ENCODE data around the gene CLVS2.

The CLVS2 gene

DNA sequence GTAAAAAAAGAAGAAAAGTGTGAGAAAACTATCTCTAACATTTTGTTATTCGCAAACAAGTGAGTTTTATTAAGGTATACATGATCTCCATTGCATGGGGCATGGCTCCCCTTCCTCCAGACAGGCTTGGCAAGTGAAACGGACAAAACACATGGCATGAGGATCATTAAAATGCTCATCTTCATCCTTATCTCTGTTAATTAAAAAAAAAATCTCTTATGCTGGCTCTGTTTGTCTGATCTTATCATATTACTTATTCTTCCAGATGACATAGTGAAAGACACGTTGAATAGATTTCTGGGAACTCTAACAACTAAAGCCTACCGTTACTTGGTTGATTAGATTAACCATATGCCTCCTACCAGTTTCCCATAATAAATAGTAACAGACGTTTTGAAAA, 89.4 kb downstream of the CLVS2 start:
- Histone ChIP-seq H3K9me3 (ENCODE audit: control insufficient read depth, low read length) (no peaks in the 10 kb centered on the region), H3K27me3 (replicated peaks; ENCODE audit: control insufficient read depth, insufficient read depth, low read length) (no peaks in the 10 kb centered on the region), H3K4me3 (ENCODE audit: low read length) (no peak overlapping the region), H3K36me3 (ENCODE audit: control insufficient read depth, insufficient read depth, low read length, severe bottlenecking) (no peaks in the 10 kb centered on the region), H3K9ac (ENCODE audit: low read length) (no peak overlapping the region), H3K4me1 (ENCODE audit: control insufficient read depth, insufficient read depth, low read length) (no peaks in the 10 kb centered on the region)
- no peak for DNase-seq (ENCODE audit: low read depth)

GRCh38 chr6:123089226-123089625, 93.2 kb downstream of the CLVS2 start:
- H3K36me3 ChIP-seq (ENCODE audit: control insufficient read depth, insufficient read depth, low read length, severe bottlenecking) = no peaks in the 10 kb centered on the region
- DNase-seq (ENCODE audit: low read depth) = no peak
- no peaks in the 10 kb centered on the region for H3K9me3 ChIP-seq (ENCODE audit: control insufficient read depth, low read length)
- no peaks in the 10 kb centered on the region for H3K27me3 ChIP-seq (replicated peaks; ENCODE audit: control insufficient read depth, insufficient read depth, low read length)
- no peak overlapping the region for H3K9ac ChIP-seq (ENCODE audit: low read length)
- H3K4me3 ChIP-seq (ENCODE audit: low read length) = no peak overlapping the region
- peaks cover 5% of the 10 kb centered on the region for H3K4me1 ChIP-seq (ENCODE audit: control insufficient read depth, insufficient read depth, low read length)

DNA sequence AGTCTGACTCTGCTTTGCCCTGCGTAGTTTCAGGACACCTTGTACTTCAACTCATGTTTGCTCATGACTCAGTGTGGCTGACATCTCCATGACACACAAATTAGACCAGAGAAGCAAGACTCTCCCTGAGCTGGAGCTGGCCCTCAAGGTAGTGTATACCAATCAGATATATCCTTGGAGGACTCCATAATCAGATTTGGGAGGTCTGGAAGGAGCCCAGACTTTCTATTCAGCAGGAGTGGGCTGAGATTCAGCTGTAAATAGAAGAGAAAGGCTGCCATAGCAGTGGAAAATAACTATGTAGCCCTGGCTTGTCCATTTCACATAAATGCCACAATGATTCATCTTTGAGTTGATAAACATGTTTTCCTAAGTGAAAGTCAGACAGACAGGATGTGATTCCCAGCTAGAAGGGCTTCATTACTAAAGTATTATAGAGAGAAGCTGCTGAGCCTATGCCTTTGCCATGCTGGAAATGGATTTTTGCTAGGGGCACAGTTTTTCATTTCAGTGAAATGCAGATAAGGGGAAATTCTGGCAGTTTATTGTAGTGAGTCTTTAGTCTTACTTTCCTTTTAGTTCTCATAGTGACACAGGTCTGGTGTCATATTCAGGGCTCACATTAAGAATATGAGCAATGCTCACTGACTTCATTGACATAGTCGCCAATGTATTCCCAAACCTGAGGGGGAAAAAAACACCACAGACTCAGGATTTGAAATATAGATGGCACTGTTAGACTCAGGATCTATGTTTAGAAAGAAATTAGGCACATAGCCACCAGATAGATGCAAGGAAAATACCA, 95.3 kb downstream of the CLVS2 start:
- Histone ChIP-seq H3K27me3 (replicated peaks; ENCODE audit: control insufficient read depth, insufficient read depth, low read length) (no peaks in the 10 kb centered on the region), H3K9ac (ENCODE audit: low read length) (no peak overlapping the region), H3K9me3 (ENCODE audit: control insufficient read depth, low read length) (no peaks in the 10 kb centered on the region), H3K36me3 (ENCODE audit: control insufficient read depth, insufficient read depth, low read length, severe bottlenecking) (no peaks in the 10 kb centered on the region), H3K4me1 (ENCODE audit: control insufficient read depth, insufficient read depth, low read length) (peaks cover 5% of the 10 kb centered on the region), H3K4me3 (ENCODE audit: low read length) (peak overlapping the region; percentile 16)
- peak; percentile 1 for DNase-seq (ENCODE audit: low read depth)

DNA sequence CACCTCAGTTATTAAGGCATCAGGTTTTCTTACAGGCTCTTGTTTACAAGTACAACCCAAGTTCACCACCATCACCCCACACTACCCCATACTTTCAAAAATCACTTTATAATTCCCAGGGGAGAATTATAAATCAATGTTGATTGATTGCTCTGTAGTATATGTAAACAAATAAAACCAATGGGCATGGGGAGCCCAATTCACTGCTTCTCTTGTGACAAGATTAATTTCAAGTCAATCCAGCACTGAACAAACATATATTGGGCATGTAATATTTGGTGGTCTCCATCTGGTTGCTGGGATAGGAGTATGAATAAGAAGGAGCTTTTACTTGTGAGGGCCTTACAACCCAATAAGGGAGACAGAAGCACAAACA, 95.8 kb downstream of the CLVS2 start:
- H3K27me3 ChIP-seq (replicated peaks; ENCODE audit: control insufficient read depth, insufficient read depth, low read length) = no peaks in the 10 kb centered on the region
- no peaks in the 10 kb centered on the region for H3K36me3 ChIP-seq (ENCODE audit: control insufficient read depth, insufficient read depth, low read length, severe bottlenecking)
- no peaks in the 10 kb centered on the region for H3K9me3 ChIP-seq (ENCODE audit: control insufficient read depth, low read length)
- no peak overlapping the region for H3K4me3 ChIP-seq (ENCODE audit: low read length)
- no peak overlapping the region for H3K9ac ChIP-seq (ENCODE audit: low read length)
- DNase-seq (ENCODE audit: low read depth) = no peak
- peaks cover 5% of the 10 kb centered on the region for H3K4me1 ChIP-seq (ENCODE audit: control insufficient read depth, insufficient read depth, low read length)

DNA sequence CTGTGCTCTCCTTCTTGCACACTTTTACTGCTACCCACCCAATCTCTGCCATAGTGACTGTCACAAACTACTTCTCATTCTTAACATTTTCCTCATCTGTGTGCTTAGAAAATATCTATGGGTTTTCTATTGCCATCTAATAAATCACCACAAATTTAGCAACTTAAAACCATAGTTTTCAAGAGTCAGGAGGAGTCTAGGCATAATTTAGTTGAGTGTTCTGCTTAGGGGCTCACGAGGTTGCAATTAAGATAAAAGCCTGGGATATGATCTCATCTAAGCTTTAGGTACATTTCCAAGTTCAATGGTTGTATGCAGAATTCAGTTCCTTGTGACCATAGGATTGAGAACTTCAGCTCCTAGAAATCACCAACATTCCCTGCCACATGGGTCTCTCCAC, 98.8 kb downstream of the CLVS2 start:
- H3K9ac ChIP-seq (ENCODE audit: low read length) = no peak overlapping the region
- no peak overlapping the region for H3K4me3 ChIP-seq (ENCODE audit: low read length)
- no peak for DNase-seq (ENCODE audit: low read depth)
- H3K36me3 ChIP-seq (ENCODE audit: control insufficient read depth, insufficient read depth, low read length, severe bottlenecking) = no peaks in the 10 kb centered on the region
- no peaks in the 10 kb centered on the region for H3K27me3 ChIP-seq (replicated peaks; ENCODE audit: control insufficient read depth, insufficient read depth, low read length)
- peaks cover 5% of the 10 kb centered on the region for H3K4me1 ChIP-seq (ENCODE audit: control insufficient read depth, insufficient read depth, low read length)
- H3K9me3 ChIP-seq (ENCODE audit: control insufficient read depth, low read length) = no peaks in the 10 kb centered on the region

DNA sequence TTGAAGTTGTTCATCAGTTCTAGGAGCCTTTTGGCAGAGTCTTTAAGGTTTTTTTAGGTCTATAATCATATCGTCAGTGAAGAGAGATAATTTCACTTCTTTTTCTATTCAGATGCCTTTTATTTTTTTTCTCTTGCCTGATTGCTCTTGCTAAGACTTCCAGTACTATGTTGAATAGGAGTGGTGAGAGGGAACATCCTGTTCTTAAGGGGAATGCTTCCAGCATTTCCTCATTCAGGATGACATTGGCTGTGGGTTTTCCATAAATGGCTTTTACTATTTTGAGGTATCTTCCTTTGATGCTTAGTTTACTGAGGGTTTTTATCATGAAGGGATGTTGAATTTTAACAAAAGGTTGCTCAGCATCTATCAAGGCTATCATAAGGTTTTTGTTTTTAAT, 109.5 kb downstream of the CLVS2 start:
- Histone ChIP-seq H3K9me3 (ENCODE audit: control insufficient read depth, low read length) (peaks cover 3% of the 10 kb centered on the region), H3K4me1 (ENCODE audit: control insufficient read depth, insufficient read depth, low read length) (no peaks in the 10 kb centered on the region), H3K4me3 (ENCODE audit: low read length) (no peak overlapping the region), H3K27me3 (replicated peaks; ENCODE audit: control insufficient read depth, insufficient read depth, low read length) (no peaks in the 10 kb centered on the region), H3K9ac (ENCODE audit: low read length) (no peak overlapping the region), H3K36me3 (ENCODE audit: control insufficient read depth, insufficient read depth, low read length, severe bottlenecking) (no peaks in the 10 kb centered on the region)
- DNase-seq (ENCODE audit: low read depth) = no peak

DNA sequence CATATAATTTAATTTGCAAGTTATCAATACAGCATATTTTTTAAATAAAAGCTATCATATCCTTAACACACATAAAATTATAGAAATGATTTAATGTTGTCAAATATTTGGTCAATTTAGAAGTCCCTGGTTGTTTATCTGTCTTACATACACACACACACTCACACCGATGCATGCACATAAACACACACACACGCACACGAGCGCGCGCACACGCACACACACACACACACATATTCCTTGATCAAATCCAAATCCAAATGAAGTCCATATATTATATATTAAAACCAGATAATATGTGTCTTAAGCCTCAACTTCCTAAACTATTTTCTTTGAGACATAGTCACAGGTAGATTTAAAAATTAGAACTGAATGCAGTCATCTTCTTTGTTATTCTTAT, 120.3 kb downstream of the CLVS2 start:
- no peaks in the 10 kb centered on the region for H3K4me1 ChIP-seq (ENCODE audit: control insufficient read depth, insufficient read depth, low read length)
- no peak overlapping the region for H3K9ac ChIP-seq (ENCODE audit: low read length)
- H3K36me3 ChIP-seq (ENCODE audit: control insufficient read depth, insufficient read depth, low read length, severe bottlenecking) = no peaks in the 10 kb centered on the region
- H3K9me3 ChIP-seq (ENCODE audit: control insufficient read depth, low read length) = no peaks in the 10 kb centered on the region
- DNase-seq (ENCODE audit: low read depth) = no peak
- no peak overlapping the region for H3K4me3 ChIP-seq (ENCODE audit: low read length)
- no peaks in the 10 kb centered on the region for H3K27me3 ChIP-seq (replicated peaks; ENCODE audit: control insufficient read depth, insufficient read depth, low read length)

- no peak for DNase-seq (ENCODE audit: low read depth)
- Histone ChIP-seq H3K27me3 (replicated peaks; ENCODE audit: control insufficient read depth, insufficient read depth, low read length) (no peaks in the 10 kb centered on the region), H3K4me1 (ENCODE audit: control insufficient read depth, insufficient read depth, low read length) (no peaks in the 10 kb centered on the region), H3K9me3 (ENCODE audit: control insufficient read depth, low read length) (no peaks in the 10 kb centered on the region), H3K4me3 (ENCODE audit: low read length) (no peak overlapping the region), H3K9ac (ENCODE audit: low read length) (no peak overlapping the region), H3K36me3 (ENCODE audit: control insufficient read depth, insufficient read depth, low read length, severe bottlenecking) (no peaks in the 10 kb centered on the region)
Measured at GRCh38 chr6:123117145-123117908, 121.3 kb downstream of the CLVS2 start.

DNA sequence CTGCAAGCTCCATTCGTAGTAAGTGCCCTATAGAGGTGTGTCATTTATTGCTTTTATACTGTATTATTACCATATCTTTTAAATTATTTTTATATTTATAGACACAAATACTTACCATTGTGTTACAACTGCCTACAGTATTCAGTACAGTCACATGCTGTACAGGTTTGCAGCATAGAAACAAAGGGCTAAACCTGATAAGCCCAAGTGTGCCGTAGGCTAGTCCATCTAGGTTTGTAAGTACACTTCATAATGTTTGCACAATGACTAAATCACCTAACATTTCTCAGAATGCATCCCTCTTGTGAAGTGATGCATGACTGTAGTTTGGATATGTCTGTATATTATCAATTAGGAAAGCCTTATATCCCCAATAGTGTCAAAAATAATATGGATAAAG, 122.8 kb downstream of the CLVS2 start:
- H3K4me1 ChIP-seq (ENCODE audit: control insufficient read depth, insufficient read depth, low read length) = no peaks in the 10 kb centered on the region
- DNase-seq (ENCODE audit: low read depth) = no peak
- H3K9ac ChIP-seq (ENCODE audit: low read length) = no peak overlapping the region
- H3K36me3 ChIP-seq (ENCODE audit: control insufficient read depth, insufficient read depth, low read length, severe bottlenecking) = no peaks in the 10 kb centered on the region
- no peaks in the 10 kb centered on the region for H3K27me3 ChIP-seq (replicated peaks; ENCODE audit: control insufficient read depth, insufficient read depth, low read length)
- no peaks in the 10 kb centered on the region for H3K9me3 ChIP-seq (ENCODE audit: control insufficient read depth, low read length)
- H3K4me3 ChIP-seq (ENCODE audit: low read length) = no peak overlapping the region
